CD4-positive, alpha-beta T cell treated with Interleukin-17A for 4 hours (primary cell): ENCODE data around the gene PKP1.

Experiments used
- DNase-seq: peaks from one replicate; pipeline ENCODE4 v3.0.0-alpha.2; 2020; ENCODE audit warnings: mixed read lengths

The PKP1 gene

DNA sequence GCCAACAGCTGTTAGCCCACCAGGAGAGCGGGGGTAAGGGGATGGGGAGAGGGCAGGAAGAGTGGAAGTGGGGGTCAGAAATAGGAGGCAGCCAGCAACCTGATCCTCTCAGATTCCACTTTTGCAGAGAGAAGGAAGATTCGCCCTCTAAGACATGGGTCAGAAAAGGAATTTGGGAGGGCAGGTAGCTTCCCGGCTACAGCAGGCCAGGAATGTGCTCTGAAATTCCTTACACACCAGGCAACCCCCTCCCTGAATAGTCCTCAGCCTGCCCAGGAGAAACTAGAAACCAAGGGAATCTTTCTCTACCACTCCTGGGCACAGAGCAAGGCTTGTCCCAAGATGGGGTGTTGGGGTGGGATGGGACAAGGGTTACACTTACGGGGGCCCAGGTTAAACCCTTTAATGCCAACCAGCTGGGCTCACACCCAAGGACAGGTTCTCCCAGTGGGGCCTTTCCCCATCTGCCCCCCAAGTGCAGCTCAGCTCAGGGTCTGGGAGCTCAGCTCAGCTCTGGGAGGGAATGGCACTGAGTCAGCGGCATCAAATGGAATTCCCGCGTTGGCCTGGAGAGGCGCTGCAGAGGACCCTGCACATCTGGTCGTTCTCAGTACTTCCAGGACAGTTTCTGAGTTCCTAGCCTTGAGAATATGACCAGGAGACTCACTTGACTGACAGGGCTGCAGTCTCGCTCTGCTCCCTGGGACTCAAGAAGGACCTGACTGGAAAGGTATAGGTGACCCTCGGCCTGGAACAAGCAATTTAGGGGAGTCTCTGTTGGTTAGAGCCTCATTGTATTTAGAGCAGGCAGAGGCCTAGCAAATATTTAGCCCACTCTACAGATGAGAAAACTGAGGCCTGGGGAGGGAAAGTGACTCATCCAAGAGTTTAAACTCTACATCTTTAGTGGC is 93.4 kb downstream of the PKP1 start:
- no peak for DNase-seq

DNA sequence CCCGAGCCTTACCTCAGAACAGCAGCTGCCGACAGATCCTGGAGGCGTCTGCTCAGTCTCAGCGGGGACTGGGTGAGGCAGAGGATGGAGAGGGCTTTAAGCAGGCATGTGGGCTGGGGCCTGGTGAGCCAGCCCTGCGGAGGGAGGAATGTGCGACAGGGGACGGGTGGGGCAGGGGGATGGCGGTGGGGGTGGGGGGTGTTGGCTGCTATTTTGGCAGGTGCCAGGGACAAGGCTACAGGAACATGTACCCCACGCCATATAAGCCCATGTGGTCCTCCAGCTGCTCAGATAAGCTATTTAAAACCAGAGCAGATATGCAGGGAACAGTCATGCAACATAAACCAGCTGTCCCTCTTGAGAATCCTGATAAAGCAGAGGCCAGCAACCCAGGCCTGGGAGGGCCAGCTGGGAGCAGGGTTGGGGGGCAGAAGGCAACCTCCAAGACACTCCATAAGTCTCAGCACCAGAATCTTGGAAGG is 94.3 kb downstream of the PKP1 start, which contains the start of gene TNNT2:
TNNT2 (minus strand) TSS at position 70 of the 482 bp plus-strand sequence. CDS start 4,426 bp downstream, outside the sequence.
- no peak for DNase-seq

GRCh38 chr1:201378804-201379203 is 95.5 kb downstream of the PKP1 start:
- no peak for DNase-seq

DNA sequence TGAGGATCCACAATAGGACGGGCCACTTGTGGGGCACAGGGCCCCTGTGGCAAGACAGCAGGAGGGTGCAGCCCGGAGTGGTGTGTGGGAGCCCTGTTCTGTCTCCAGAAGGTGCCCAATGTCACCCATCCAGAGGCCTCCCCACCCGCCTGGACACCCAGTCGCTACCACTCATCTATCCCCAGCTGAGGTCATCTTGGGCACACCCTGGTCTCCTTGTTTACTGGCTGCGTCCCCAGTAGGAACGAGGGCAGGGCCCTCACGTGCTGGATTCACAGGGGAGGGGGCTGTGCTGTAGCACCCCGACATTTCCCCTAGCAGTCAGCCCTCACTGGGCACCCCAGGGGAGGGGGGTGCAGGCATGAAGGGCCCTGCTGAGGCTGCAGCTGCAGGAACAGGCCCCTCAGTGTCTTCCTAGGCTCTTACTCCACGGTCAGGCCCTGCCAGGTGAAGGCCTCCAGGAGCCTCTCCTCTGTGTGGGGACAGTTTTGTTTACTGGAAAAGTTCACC is 96.5 kb downstream of the PKP1 start:
- DNase-seq, result no peak

DNA sequence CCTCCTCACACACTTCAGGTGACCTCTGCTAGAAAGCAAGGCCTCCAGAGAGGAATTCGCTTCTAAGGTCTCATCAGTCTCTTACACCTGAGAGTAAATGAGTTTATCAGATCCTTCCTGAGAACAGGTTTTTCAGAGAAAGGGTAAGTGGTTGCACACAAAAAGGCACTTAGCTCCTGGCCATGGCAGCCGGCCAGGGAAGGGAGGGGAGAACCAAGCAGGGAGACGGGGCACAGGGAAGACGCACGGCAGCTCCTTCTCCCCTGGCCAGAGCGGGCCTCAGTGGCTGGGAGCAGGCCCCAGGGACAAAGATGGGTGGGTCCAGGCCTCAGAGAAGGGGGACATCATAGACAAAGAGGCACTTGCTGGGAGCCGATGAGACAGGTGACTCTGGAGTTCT is 97.8 kb downstream of the PKP1 start:
- DNase-seq, result no peak
